ENCODE data around the gene POLR2L.

POLR2L gene

GRCh38 chr11:877565-877964 is 35.2 kb upstream of the POLR2L start:
- H3K4me3 ChIP-seq (ENCODE audit: low read depth in 1 of 2, low read length in 1 of 2), result no peak overlapping the region
- peaks cover 10% of the 10 kb centered on the region for H3K36me3 ChIP-seq
- no peaks in the 10 kb centered on the region for H3K9me3 ChIP-seq
- H3K4me1 ChIP-seq (ENCODE audit: control insufficient read depth in 1 of 2, insufficient read depth in 1 of 2, low read depth in 1 of 2, low read length in 1 of 2), result no peaks in the 10 kb centered on the region
- H3K27me3 ChIP-seq, result no peaks in the 10 kb centered on the region
- H3K27ac ChIP-seq, result no peak overlapping the region
- no peak for TF ChIP-seq CTCF (IDR thresholded peaks at IDR 0.05)

GRCh38 chr11:876545-876944 is 34.2 kb upstream of the POLR2L start:
- H3K4me1 ChIP-seq (ENCODE audit: control insufficient read depth in 1 of 2, insufficient read depth in 1 of 2, low read depth in 1 of 2, low read length in 1 of 2), result no peaks in the 10 kb centered on the region
- H3K27ac ChIP-seq, result no peak overlapping the region
- H3K4me3 ChIP-seq (ENCODE audit: low read depth in 1 of 2, low read length in 1 of 2), result no peak overlapping the region
- no peak for TF ChIP-seq CTCF (IDR thresholded peaks at IDR 0.05)
- H3K9me3 ChIP-seq, result no peaks in the 10 kb centered on the region
- peaks cover 10% of the 10 kb centered on the region for H3K36me3 ChIP-seq
- no peaks in the 10 kb centered on the region for H3K27me3 ChIP-seq

- H3K27me3 ChIP-seq, result no peaks in the 10 kb centered on the region
- H3K9me3 ChIP-seq, result no peaks in the 10 kb centered on the region
- no peak overlapping the region for H3K4me3 ChIP-seq (ENCODE audit: low read depth in 1 of 2, low read length in 1 of 2)
- TF ChIP-seq CTCF (IDR thresholded peaks at IDR 0.05), result no peak
- H3K36me3 ChIP-seq, result peaks cover 10% of the 10 kb centered on the region
- H3K4me1 ChIP-seq (ENCODE audit: control insufficient read depth in 1 of 2, insufficient read depth in 1 of 2, low read depth in 1 of 2, low read length in 1 of 2), result no peaks in the 10 kb centered on the region
- H3K27ac ChIP-seq, result no peak overlapping the region
Observed at GRCh38 chr11:875769-876301, 33.5 kb upstream of the POLR2L start.

GRCh38 chr11:875203-875602 is 32.9 kb upstream of the POLR2L start:
- Histone ChIP-seq H3K4me3 (ENCODE audit: low read depth in 1 of 2, low read length in 1 of 2) (no peak overlapping the region), H3K9me3 (no peaks in the 10 kb centered on the region), H3K27me3 (no peaks in the 10 kb centered on the region), H3K4me1 (ENCODE audit: control insufficient read depth in 1 of 2, insufficient read depth in 1 of 2, low read depth in 1 of 2, low read length in 1 of 2) (no peaks in the 10 kb centered on the region), H3K27ac (no peak overlapping the region), H3K36me3 (peaks cover 8% of the 10 kb centered on the region)
- TF ChIP-seq CTCF (IDR thresholded peaks at IDR 0.05), result no peak

- H3K36me3 ChIP-seq, result peaks cover 5% of the 10 kb centered on the region
- no peaks in the 10 kb centered on the region for H3K9me3 ChIP-seq
- no peaks in the 10 kb centered on the region for H3K27me3 ChIP-seq
- TF ChIP-seq CTCF (IDR thresholded peaks at IDR 0.05), result no peak
- H3K4me1 ChIP-seq (ENCODE audit: control insufficient read depth in 1 of 2, insufficient read depth in 1 of 2, low read depth in 1 of 2, low read length in 1 of 2), result no peaks in the 10 kb centered on the region
- H3K4me3 ChIP-seq (ENCODE audit: low read depth in 1 of 2, low read length in 1 of 2), result no peak overlapping the region
- H3K27ac ChIP-seq, result no peak overlapping the region
Observed at GRCh38 chr11:873706-874105, 31.4 kb upstream of the POLR2L start.

- no peaks in the 10 kb centered on the region for H3K4me1 ChIP-seq (ENCODE audit: control insufficient read depth in 1 of 2, insufficient read depth in 1 of 2, low read depth in 1 of 2, low read length in 1 of 2)
Observed at GRCh38 chr11:872799-873198, 30.5 kb upstream of the POLR2L start.

More at GRCh38 chr11:872799-873198, 30.5 kb upstream of the POLR2L start:
- H3K27ac ChIP-seq, result no peak overlapping the region
- peaks cover 7% of the 10 kb centered on the region for H3K36me3 ChIP-seq
- TF ChIP-seq CTCF (IDR thresholded peaks at IDR 0.05), result no peak
- H3K27me3 ChIP-seq, result no peaks in the 10 kb centered on the region
- H3K9me3 ChIP-seq, result no peaks in the 10 kb centered on the region
- no peak overlapping the region for H3K4me3 ChIP-seq (ENCODE audit: low read depth in 1 of 2, low read length in 1 of 2)

Measured in neutrophil (primary cell).